Endodermal cell (in vitro differentiated cells): ENCODE data around the gene PLEKHO2. TPM values are rescaled to one million over a fixed set of nuclear protein-coding genes. Genes with fewer than 3 reads are reported as not detected.
A peak's percentile ranks its signal among the peaks of the same experiment; 100 is the strongest.

Source experiments
- DNase-seq: peaks from one replicate; pipeline ENCODE4 v3.0.0-alpha.2; 2017
- H3K27ac ChIP-seq: 2 replicates; pipeline ENCODE4 v1.5.1; 2013; ENCODE audit warnings: mild to moderate bottlenecking, low read depth, low read length, moderate library complexity
- H3K27me3 ChIP-seq: 2 replicates; pipeline ENCODE4 v1.6.1; 2013; ENCODE audit warnings: mild to moderate bottlenecking, low read length, moderate library complexity; ENCODE audit not compliant: insufficient read depth, control insufficient read depth, poor library complexity, severe bottlenecking
- H3K36me3 ChIP-seq: 2 replicates; pipeline ENCODE4 v1.7.0; 2013; ENCODE audit warnings: mild to moderate bottlenecking, low read length, moderate library complexity; ENCODE audit not compliant: control insufficient read depth, insufficient read depth
- H3K4me1 ChIP-seq: one replicate; pipeline ENCODE4 v1.7.0; 2013; ENCODE audit warnings: low read length; ENCODE audit not compliant: control insufficient read depth, insufficient read depth
- H3K4me3 ChIP-seq: 2 replicates; pipeline ENCODE4 v1.5.1; 2013; ENCODE audit warnings: mild to moderate bottlenecking, low read length, moderate library complexity
- H3K9ac ChIP-seq: 2 replicates; pipeline ENCODE4 v1.6.1; 2013; ENCODE audit warnings: mild to moderate bottlenecking, low read length, moderate library complexity; ENCODE audit not compliant: poor library complexity, severe bottlenecking; ENCODE audit errors: extremely low read depth
- H3K9me3 ChIP-seq: 2 replicates; pipeline ENCODE4 v1.6.1; 2013; ENCODE audit warnings: mild to moderate bottlenecking, low read length, moderate library complexity; ENCODE audit not compliant: control insufficient read depth
- H3K27ac Mint-ChIP-seq: 2 replicates; pipeline ENCODE4 v1.8.0; 2020; ENCODE audit warnings: mixed read lengths
- H3K27me3 Mint-ChIP-seq: 2 replicates; pipeline ENCODE4 v1.8.0; 2021; ENCODE audit warnings: mild to moderate bottlenecking, mixed read lengths; ENCODE audit not compliant: insufficient read depth
- H3K36me3 Mint-ChIP-seq: 2 replicates; pipeline ENCODE4 v1.8.0; 2020; ENCODE audit warnings: low read depth, mixed read lengths
- H3K4me1 Mint-ChIP-seq: 2 replicates; pipeline ENCODE4 v1.8.0; 2020; ENCODE audit warnings: mixed read lengths
- H3K4me3 Mint-ChIP-seq: 2 replicates; pipeline ENCODE4 v1.8.0; 2020; ENCODE audit warnings: mild to moderate bottlenecking, moderate library complexity, mixed read lengths
- H3K9me3 Mint-ChIP-seq: 2 replicates; pipeline ENCODE4 v1.8.0; 2020; ENCODE audit warnings: mild to moderate bottlenecking, mixed read lengths
- WGBS, 2 experiments: methylation state at CpG; one replicate each; pipeline versions ENCODE4 v1.1.5 to v1.1.7; 2013; ENCODE audit warnings: missing lambda C conversion rate in 2 of 2, mixed read lengths in 1 of 2; ENCODE audit not compliant: insufficient coverage in 1 of 2, insufficient read length in 1 of 2; 5-methylcytosine and 5-hydroxymethylcytosine counted together
- total RNA-seq, 2 donors: library from RNA; stranded (reverse); fragmentation: NEBNext Ultra II Directional in 1 of 2; extraction: Animal tissue kit (Norgen Biotek cat#: 25700) in 1 of 2; gene quantifications; 2 replicates in 1 of 2; 3 replicates in 1 of 2; pipeline ENCODE4 v1.2.1, GENCODE V29; 2021
- TF ChIP-seq, protein P1 (sequence below): fragments of 200-600 bp; sonication (generic); conservative IDR thresholded peaks from 2 replicates; pipeline ENCODE4 v1.5.0; 2021; ENCODE audit warnings: antibody characterized with exemption, mild to moderate bottlenecking

PLEKHO2 gene
- total RNA-seq, 2 donors from 2014 or later = 10.2 to 12.9 TPM

DNA sequence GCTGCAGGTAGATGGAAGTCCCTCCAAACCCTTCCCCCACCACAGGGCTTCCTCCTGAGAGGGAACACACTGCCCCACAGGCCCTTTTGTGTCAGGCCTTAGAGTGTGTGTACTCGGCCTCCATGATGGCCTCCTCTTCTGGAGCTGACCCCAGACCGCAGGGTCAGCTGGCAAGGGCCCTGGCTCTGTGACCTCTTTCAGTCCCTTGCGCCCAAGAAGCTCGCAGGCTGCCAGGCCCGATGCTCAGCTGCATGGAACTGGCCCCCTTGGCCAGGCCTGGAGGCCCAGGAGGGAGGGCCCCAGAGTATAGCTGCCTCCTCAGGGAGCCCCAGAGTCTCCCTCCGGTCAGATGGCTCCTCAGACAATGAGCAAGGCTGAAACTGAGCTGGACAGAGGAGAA, 46.6 kb downstream of the PLEKHO2 start:
- 90 to 92% methylated on average over 3 to 6 of the region's 6 CpGs for WGBS, 2 experiments
- TF ChIP-seq, protein P1, sequence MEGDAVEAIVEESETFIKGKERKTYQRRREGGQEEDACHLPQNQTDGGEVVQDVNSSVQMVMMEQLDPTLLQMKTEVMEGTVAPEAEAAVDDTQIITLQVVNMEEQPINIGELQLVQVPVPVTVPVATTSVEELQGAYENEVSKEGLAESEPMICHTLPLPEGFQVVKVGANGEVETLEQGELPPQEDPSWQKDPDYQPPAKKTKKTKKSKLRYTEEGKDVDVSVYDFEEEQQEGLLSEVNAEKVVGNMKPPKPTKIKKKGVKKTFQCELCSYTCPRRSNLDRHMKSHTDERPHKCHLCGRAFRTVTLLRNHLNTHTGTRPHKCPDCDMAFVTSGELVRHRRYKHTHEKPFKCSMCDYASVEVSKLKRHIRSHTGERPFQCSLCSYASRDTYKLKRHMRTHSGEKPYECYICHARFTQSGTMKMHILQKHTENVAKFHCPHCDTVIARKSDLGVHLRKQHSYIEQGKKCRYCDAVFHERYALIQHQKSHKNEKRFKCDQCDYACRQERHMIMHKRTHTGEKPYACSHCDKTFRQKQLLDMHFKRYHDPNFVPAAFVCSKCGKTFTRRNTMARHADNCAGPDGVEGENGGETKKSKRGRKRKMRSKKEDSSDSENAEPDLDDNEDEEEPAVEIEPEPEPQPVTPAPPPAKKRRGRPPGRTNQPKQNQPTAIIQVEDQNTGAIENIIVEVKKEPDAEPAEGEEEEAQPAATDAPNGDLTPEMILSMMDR = no peak
- no peak for DNase-seq
- Histone ChIP-seq H3K36me3 (no peaks in the 10 kb centered on the region), H3K27me3 (no peaks in the 10 kb centered on the region), H3K9me3 (no peaks in the 10 kb centered on the region), H3K4me1 (no peaks in the 10 kb centered on the region), H3K27ac (no peak overlapping the region), H3K4me3 (no peak overlapping the region), H3K9ac (no peak overlapping the region)
- no peaks in the 10 kb centered on the region for H3K9me3 Mint-ChIP-seq
- H3K27me3 Mint-ChIP-seq = no peaks in the 10 kb centered on the region
- no peaks in the 10 kb centered on the region for H3K36me3 Mint-ChIP-seq
- no peak overlapping the region for H3K27ac Mint-ChIP-seq
- H3K4me1 Mint-ChIP-seq = no peaks in the 10 kb centered on the region
- no peak overlapping the region for H3K4me3 Mint-ChIP-seq

DNA sequence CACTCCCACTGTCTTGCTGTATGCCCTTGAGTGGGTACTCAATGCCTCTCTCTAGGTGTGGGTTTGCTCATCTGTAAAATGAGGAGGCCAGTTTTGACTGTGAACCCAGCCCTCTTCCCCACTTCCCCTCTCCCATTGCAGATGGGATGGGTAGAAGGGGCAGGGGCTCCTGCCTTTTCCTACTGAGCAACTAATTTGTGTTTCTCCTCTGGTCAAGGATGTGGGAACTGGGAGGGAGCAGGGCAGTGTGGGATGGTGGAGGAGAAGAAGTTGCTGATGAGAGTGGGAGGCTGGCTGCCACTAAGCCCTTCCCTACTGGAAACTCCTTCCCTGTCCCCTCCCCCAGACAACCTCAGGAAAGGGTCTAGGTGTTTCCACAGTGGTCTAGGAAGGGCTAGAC, 49.8 kb downstream of the PLEKHO2 start:
- H3K4me1 ChIP-seq = no peaks in the 10 kb centered on the region
- H3K4me1 Mint-ChIP-seq = peaks cover 19% of the 10 kb centered on the region
- no peak overlapping the region for H3K27ac ChIP-seq
- no peak overlapping the region for H3K4me3 Mint-ChIP-seq
- no peaks in the 10 kb centered on the region for H3K27me3 Mint-ChIP-seq
- H3K9me3 ChIP-seq = no peaks in the 10 kb centered on the region
- no peak overlapping the region for H3K9ac ChIP-seq
- H3K36me3 Mint-ChIP-seq = no peaks in the 10 kb centered on the region
- H3K27ac Mint-ChIP-seq = no peak overlapping the region
- H3K36me3 ChIP-seq = no peaks in the 10 kb centered on the region
- no peak overlapping the region for H3K4me3 ChIP-seq
- TF ChIP-seq, protein P1 = no peak
- no peaks in the 10 kb centered on the region for H3K9me3 Mint-ChIP-seq
- peak; percentile 41 for DNase-seq
- no peaks in the 10 kb centered on the region for H3K27me3 ChIP-seq

DNA sequence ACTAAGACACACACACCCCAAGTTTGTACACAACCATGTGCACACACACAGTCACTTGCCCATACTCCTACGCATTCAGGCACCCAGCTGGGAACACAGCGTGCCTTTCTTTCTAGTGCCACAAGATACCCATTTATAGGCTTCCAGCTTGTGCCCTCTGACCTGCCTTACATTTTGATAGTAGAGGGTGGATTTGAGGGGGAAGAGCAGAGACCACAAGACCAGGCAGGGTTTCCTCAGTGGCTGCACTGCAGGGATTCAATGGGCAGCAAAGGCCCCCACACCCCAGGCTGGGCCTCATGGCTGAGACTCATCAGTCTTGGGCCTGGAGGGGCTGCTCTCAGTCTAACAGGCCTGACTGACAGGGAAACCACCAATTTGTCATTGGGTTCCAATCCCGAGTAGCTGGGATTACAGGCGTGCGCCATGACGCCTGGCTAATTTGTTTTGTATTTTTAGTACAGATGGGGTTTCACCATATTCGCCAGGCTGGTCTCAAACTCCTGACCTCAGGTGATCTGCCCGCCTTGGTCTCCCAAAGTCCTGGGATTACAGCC, 51.2 kb downstream of the PLEKHO2 start:
- WGBS, 2 experiments = 90 to 96% methylated on average over 6 to 8 of the region's 8 CpGs
- H3K27me3 ChIP-seq = no peaks in the 10 kb centered on the region
- Mint-ChIP-seq H3K27me3 (no peaks in the 10 kb centered on the region), H3K4me3 (no peak overlapping the region), H3K36me3 (no peaks in the 10 kb centered on the region), H3K27ac (no peak overlapping the region), H3K9me3 (no peaks in the 10 kb centered on the region), H3K4me1 (peaks cover 21% of the 10 kb centered on the region)
- H3K9me3 ChIP-seq = no peaks in the 10 kb centered on the region
- H3K27ac ChIP-seq = no peak overlapping the region
- TF ChIP-seq, protein P1 = no peak
- H3K4me1 ChIP-seq = no peaks in the 10 kb centered on the region
- no peak overlapping the region for H3K4me3 ChIP-seq
- no peak overlapping the region for H3K9ac ChIP-seq
- peak; percentile 48 for DNase-seq
- no peaks in the 10 kb centered on the region for H3K36me3 ChIP-seq
